ENCODE results near the gene BCL2L2.

The BCL2L2 gene

DNA sequence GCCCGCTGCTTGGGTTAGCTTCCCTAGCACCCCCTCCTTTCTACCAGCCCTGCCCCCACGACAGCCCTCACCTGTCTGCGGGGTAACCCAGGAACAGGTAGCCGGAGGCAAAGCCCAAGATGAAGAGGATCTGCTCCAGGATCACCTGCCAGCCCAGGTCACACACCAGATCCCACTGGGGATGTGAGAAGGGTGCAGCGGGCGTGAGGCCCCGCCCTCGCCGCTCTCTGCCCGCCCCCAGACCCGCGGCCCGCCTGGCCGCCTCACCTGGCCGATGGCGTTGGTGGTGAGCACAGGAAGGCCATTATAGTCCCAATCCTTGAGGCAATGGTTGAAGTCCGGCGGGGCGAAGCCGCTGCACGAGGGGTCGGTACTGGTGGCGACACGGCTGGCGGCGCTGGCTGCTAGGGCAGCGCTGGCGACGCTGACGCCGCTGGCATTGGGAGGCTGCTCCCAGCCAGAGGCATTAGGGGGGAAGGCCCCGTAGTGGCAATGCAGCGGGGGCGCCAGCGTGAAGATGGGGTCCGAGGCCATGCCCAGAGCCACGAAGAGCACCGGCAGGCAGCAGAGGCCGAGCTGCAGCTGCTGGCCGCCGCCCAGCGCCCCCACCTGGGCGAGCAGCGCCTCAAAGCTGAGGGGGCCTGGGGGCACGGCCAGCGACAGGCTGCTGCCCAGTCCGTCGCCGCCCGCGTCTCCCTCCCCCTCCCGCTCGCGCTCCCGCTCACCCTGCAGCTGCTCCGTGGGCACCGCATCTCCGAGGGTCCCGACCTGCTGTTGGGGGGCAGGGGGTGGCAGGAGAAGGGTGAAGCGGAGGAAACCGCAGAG is 45.3 kb downstream of the BCL2L2 start (continued):
- TF ChIP-seq, protein P1, sequence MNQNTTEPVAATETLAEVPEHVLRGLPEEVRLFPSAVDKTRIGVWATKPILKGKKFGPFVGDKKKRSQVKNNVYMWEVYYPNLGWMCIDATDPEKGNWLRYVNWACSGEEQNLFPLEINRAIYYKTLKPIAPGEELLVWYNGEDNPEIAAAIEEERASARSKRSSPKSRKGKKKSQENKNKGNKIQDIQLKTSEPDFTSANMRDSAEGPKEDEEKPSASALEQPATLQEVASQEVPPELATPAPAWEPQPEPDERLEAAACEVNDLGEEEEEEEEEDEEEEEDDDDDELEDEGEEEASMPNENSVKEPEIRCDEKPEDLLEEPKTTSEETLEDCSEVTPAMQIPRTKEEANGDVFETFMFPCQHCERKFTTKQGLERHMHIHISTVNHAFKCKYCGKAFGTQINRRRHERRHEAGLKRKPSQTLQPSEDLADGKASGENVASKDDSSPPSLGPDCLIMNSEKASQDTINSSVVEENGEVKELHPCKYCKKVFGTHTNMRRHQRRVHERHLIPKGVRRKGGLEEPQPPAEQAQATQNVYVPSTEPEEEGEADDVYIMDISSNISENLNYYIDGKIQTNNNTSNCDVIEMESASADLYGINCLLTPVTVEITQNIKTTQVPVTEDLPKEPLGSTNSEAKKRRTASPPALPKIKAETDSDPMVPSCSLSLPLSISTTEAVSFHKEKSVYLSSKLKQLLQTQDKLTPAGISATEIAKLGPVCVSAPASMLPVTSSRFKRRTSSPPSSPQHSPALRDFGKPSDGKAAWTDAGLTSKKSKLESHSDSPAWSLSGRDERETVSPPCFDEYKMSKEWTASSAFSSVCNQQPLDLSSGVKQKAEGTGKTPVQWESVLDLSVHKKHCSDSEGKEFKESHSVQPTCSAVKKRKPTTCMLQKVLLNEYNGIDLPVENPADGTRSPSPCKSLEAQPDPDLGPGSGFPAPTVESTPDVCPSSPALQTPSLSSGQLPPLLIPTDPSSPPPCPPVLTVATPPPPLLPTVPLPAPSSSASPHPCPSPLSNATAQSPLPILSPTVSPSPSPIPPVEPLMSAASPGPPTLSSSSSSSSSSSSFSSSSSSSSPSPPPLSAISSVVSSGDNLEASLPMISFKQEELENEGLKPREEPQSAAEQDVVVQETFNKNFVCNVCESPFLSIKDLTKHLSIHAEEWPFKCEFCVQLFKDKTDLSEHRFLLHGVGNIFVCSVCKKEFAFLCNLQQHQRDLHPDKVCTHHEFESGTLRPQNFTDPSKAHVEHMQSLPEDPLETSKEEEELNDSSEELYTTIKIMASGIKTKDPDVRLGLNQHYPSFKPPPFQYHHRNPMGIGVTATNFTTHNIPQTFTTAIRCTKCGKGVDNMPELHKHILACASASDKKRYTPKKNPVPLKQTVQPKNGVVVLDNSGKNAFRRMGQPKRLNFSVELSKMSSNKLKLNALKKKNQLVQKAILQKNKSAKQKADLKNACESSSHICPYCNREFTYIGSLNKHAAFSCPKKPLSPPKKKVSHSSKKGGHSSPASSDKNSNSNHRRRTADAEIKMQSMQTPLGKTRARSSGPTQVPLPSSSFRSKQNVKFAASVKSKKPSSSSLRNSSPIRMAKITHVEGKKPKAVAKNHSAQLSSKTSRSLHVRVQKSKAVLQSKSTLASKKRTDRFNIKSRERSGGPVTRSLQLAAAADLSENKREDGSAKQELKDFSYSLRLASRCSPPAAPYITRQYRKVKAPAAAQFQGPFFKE (tag by site-specific recombination; IDR thresholded peaks at IDR 0.05; ENCODE audit: borderline replicate concordance), result 0 out of 2 replicates have a peak, but pooled peaks have one; percentile 34
- TF ChIP-seq, protein P2, sequence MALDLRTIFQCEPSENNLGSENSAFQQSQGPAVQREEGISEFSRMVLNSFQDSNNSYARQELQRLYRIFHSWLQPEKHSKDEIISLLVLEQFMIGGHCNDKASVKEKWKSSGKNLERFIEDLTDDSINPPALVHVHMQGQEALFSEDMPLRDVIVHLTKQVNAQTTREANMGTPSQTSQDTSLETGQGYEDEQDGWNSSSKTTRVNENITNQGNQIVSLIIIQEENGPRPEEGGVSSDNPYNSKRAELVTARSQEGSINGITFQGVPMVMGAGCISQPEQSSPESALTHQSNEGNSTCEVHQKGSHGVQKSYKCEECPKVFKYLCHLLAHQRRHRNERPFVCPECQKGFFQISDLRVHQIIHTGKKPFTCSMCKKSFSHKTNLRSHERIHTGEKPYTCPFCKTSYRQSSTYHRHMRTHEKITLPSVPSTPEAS (tag by site-specific recombination; IDR thresholded peaks at IDR 0.05), result no peak
- no peak for TF ChIP-seq HOXC10 (CRISPR knock-in tag; IDR thresholded peaks at IDR 0.05)
- TF ChIP-seq ZSCAN16 (tag by site-specific recombination; IDR thresholded peaks at IDR 0.05), result no peak
- no peak for TF ChIP-seq ZNF707 (tag by site-specific recombination; IDR thresholded peaks at IDR 0.05)
- TF ChIP-seq, protein P3, sequence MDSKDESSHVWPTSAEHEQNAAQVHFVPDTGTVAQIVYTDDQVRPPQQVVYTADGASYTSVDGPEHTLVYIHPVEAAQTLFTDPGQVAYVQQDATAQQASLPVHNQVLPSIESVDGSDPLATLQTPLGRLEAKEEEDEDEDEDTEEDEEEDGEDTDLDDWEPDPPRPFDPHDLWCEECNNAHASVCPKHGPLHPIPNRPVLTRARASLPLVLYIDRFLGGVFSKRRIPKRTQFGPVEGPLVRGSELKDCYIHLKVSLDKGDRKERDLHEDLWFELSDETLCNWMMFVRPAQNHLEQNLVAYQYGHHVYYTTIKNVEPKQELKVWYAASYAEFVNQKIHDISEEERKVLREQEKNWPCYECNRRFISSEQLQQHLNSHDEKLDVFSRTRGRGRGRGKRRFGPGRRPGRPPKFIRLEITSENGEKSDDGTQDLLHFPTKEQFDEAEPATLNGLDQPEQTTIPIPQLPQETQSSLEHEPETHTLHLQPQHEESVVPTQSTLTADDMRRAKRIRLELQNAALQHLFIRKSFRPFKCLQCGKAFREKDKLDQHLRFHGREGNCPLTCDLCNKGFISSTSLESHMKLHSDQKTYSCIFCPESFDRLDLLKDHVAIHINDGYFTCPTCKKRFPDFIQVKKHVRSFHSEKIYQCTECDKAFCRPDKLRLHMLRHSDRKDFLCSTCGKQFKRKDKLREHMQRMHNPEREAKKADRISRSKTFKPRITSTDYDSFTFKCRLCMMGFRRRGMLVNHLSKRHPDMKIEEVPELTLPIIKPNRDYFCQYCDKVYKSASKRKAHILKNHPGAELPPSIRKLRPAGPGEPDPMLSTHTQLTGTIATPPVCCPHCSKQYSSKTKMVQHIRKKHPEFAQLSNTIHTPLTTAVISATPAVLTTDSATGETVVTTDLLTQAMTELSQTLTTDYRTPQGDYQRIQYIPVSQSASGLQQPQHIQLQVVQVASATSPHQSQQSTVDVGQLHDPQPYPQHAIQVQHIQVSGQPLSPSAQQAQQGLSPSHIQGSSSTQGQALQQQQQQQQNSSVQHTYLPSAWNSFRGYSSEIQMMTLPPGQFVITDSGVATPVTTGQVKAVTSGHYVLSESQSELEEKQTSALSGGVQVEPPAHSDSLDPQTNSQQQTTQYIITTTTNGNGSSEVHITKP (tag by site-specific recombination; IDR thresholded peaks at IDR 0.05), result no peak

DNA sequence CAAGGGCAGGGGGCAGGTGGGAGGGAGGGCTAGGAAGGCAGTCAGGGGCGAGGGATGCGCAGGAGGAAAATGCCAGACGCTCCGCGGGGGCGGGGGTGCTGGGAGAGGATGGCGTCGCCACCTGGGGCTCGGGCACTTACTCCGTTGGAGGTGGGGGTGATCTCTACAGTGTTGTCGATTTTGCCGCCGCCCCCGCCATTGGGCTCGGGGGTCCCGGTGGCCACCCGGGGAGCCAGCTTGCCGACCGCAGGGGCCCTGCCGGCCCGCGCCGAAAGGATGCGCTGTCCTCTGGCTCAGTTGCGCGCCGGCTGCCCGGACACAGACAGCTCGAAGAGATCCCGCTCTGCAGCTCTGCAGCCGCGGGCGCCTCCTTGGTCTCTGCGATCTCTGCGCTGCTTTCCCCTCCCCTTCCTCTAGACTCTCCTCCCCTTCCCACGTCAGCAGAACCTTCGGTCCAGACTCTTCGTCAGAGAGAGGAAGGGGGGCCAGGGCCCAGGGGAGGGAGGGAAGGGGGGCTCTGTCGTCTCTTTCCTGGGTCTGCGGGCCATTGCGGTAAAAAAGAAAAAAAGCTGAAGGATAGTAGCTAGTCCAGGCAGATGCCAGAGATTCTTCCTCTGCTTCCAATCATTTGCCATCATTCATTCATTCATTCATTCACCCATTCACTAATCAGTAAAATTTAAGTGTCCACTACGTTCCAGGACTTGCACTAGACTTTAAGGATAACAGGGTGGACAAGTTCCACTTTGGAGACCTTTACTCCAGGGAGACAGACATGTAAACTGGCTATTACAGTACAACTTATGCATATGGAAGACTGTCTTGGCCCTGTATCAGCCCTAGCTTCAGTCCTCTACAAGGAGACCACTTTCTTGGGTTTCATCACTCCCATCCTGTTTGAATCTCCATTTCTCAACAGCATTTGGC is 46.1 kb downstream of the BCL2L2 start, which contains the start of gene SLC22A17:
SLC22A17 (minus strand) TSS at position 382 of the 927 bp plus-strand sequence.
- Histone ChIP-seq H3K4me1 (ENCODE audit: control insufficient read depth, insufficient read depth, low read length) (no peaks in the 10 kb centered on the region), H3K9me3 (ENCODE audit: control insufficient read depth, insufficient read depth, low read depth, low read length) (no peaks in the 10 kb centered on the region), H3K36me3 (ENCODE audit: control insufficient read depth in 2 of 2, insufficient read depth in 1 of 2, low read length in 2 of 2) (no peaks in the 10 kb centered on the region), H3K27ac (ENCODE audit: extremely low read depth, low read depth, low read length) (no peak within 1 kb of the TSS), H3K4me3 (ENCODE audit: low read depth, low read length) (peak within 1 kb of the TSS; percentile 56)
- POLR2A ChIA-PET, result interaction anchor here (0.7 to 1.9 kb wide), 2 partner anchors 32 to 66 kb away, joined by 4 to 7 read pairs; partner anchors contain the start of gene PABPN1
- CTCF ChIA-PET, result interaction anchor here (0.5 to 2.0 kb wide), 6 partner anchors 8 to 30 kb away, joined by 3 to 8 read pairs (median 4); no protein-coding TSS in a partner anchor
- TF ChIP-seq TRIM28 (IDR thresholded peaks at IDR 0.05; ENCODE audit: borderline replicate concordance, low read length) (no peak), ZIC2 (tag by site-specific recombination; IDR thresholded peaks at IDR 0.05) (peak; percentile 83), ZFHX2 (tag by site-specific recombination; conservative IDR thresholded peaks at IDR 0.05) (peak; percentile 85), ZBTB48 (tag by site-specific recombination; IDR thresholded peaks at IDR 0.05) (peak; percentile 28; the same call in 1 of the 2 replicates), GLIS2 (tag by site-specific recombination; IDR thresholded peaks at IDR 0.05) (peak; percentile 78), ZNF157 (tag by site-specific recombination; IDR thresholded peaks at IDR 0.05) (no peak), ZBTB7A (tag by site-specific recombination; IDR thresholded peaks at IDR 0.05; ENCODE audit: low read depth) (0 out of 2 replicates have a peak, but pooled peaks have one; percentile 43), ZNF341 (tag by site-specific recombination; IDR thresholded peaks at IDR 0.05; ENCODE audit: low read depth) (0 out of 2 replicates have a peak, but pooled peaks have one; percentile 8), ZNF335 (tag by site-specific recombination; conservative IDR thresholded peaks at IDR 0.05) (peak; percentile 55), ZXDB (tag by site-specific recombination; IDR thresholded peaks at IDR 0.05) (peak; percentile 42; the same call in 1 of the 2 replicates), ZNF629 (tag by site-specific recombination; IDR thresholded peaks at IDR 0.05) (peak; percentile 85), ZNF24 (tag by site-specific recombination; IDR thresholded peaks at IDR 0.05) (peak; percentile 99), ZNF391 (tag by site-specific recombination; IDR thresholded peaks at IDR 0.05; ENCODE audit: borderline replicate concordance, low read depth) (0 out of 2 replicates have a peak, but pooled peaks have one; percentile 43), ZNF426 (tag by site-specific recombination; IDR thresholded peaks at IDR 0.05) (no peak)
- TF ChIP-seq, protein P4, sequence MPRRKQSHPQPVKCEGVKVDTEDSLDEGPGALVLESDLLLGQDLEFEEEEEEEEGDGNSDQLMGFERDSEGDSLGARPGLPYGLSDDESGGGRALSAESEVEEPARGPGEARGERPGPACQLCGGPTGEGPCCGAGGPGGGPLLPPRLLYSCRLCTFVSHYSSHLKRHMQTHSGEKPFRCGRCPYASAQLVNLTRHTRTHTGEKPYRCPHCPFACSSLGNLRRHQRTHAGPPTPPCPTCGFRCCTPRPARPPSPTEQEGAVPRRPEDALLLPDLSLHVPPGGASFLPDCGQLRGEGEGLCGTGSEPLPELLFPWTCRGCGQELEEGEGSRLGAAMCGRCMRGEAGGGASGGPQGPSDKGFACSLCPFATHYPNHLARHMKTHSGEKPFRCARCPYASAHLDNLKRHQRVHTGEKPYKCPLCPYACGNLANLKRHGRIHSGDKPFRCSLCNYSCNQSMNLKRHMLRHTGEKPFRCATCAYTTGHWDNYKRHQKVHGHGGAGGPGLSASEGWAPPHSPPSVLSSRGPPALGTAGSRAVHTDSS (tag by site-specific recombination; IDR thresholded peaks at IDR 0.05), result peak; percentile 74

All from HEK293 (cell line).